SK-N-SH (cell line): Measurements from ENCODE around the gene TBCC. TPM values are rescaled to one million over a fixed set of nuclear protein-coding genes. Genes with fewer than 3 reads are reported as not detected.

Experiments used
- CTCF ChIA-PET: fragments of 300-600, 350-600 bp; formaldehyde crosslinking; extraction: SDS; loops from one replicate; lab custom pipeline; 2021; lab: Yijun Ruan, JAX
- POLR2A ChIA-PET: fragments of 350-600 bp; sonication (Branson Sonifier 250); formaldehyde crosslinking; extraction: SDS; loops from one replicate; lab custom pipeline; 2020; ENCODE audit warnings: antibody characterized with exemption, inconsistent platforms; lab: Yijun Ruan, JAX
- DNase-seq: peaks from one replicate; pipeline ENCODE4 v3.0.0; 2012
- H2AFZ ChIP-seq: fragments of 200-600 bp; sonication (generic); 2 replicates; pipeline ENCODE4 v1.8.1; 2016; ENCODE audit warnings: antibody characterized with exemption, mild to moderate bottlenecking, low read depth
- H3F3A ChIP-seq: fragments of 200-600 bp; sonication (generic); replicated peaks from 2 replicates; pipeline ENCODE3; 2016; ENCODE audit warnings: antibody characterized with exemption, mild to moderate bottlenecking; ENCODE audit not compliant: insufficient read depth
- H3K27ac ChIP-seq, 2 experiments: fragments of 200-500 bp in 1 of 2; fragments of 200-600 bp in 1 of 2; sonication (Bioruptor generic) in 1 of 2; sonication (generic), shearing (Covaris generic) in 1 of 2; 2 replicates each; pipeline versions ENCODE4 v1.5.1 to v1.6.1; 2014 to 2016; ENCODE audit warnings: low read depth in 2 of 2, inconsistent platforms in 1 of 2, low read length in 1 of 2, mild to moderate bottlenecking in 1 of 2, mixed read lengths in 1 of 2
- H3K27me3 ChIP-seq: fragments of 200-600 bp; sonication (generic), shearing (Covaris generic); 2 replicates; pipeline ENCODE4 v1.6.1; 2016; ENCODE audit warnings: mixed run types; ENCODE audit not compliant: insufficient read depth
- H3K36me3 ChIP-seq, 2 experiments: fragments of 200-500 bp in 1 of 2; fragments of 200-600 bp in 1 of 2; sonication (Bioruptor generic) in 1 of 2; sonication (generic) in 1 of 2; replicated peaks in 1 of 2; 2 replicates each; pipeline versions ENCODE3 to v1.5.1; 2014 to 2016; ENCODE audit warnings: low read length in 1 of 2, mild to moderate bottlenecking in 1 of 2; ENCODE audit not compliant: insufficient read depth in 2 of 2, control insufficient read depth in 1 of 2
- H3K4me1 ChIP-seq, 2 experiments: fragments of 200-500 bp in 1 of 2; fragments of 200-600 bp in 1 of 2; sonication (Bioruptor generic) in 1 of 2; sonication (generic), shearing (Covaris generic) in 1 of 2; 2 replicates each; pipeline versions ENCODE4 v1.5.1 to v1.6.1; 2014 to 2016; ENCODE audit warnings: low read depth in 1 of 2, low read length in 1 of 2, mixed run types in 1 of 2; ENCODE audit not compliant: insufficient read depth in 2 of 2, control insufficient read depth in 1 of 2
- H3K4me2 ChIP-seq: fragments of 200-600 bp; sonication (generic), shearing (Covaris generic); 2 replicates; pipeline ENCODE4 v1.6.1; 2017; ENCODE audit warnings: mixed run types
- H3K4me3 ChIP-seq, 2 experiments: fragments of 200-500 bp in 1 of 2; fragments of 200-600 bp in 1 of 2; sonication (Bioruptor generic) in 1 of 2; sonication (generic), shearing (Covaris generic) in 1 of 2; 2 replicates each; pipeline versions ENCODE4 v1.5.1 to v1.8.1; 2014 to 2016; ENCODE audit warnings: low read depth in 2 of 2, inconsistent platforms in 1 of 2, low read length in 1 of 2, mild to moderate bottlenecking in 1 of 2, mixed read lengths in 1 of 2, moderate library complexity in 1 of 2
- H3K79me2 ChIP-seq: fragments of 200-600 bp; sonication (generic); 2 replicates; pipeline ENCODE4 v1.8.1; 2017; ENCODE audit warnings: mild to moderate bottlenecking; ENCODE audit not compliant: insufficient read depth
- H3K9ac ChIP-seq: fragments of 200-600 bp; sonication (generic); 2 replicates; pipeline ENCODE4 v1.6.1; 2017; ENCODE audit warnings: mixed run types
- H3K9me2 ChIP-seq: fragments of 200-600 bp; sonication (generic); 2 replicates; pipeline ENCODE4 v1.6.1; 2017; ENCODE audit warnings: mixed run types
- H3K9me3 ChIP-seq: fragments of 200-600 bp; sonication (generic); 2 replicates; pipeline ENCODE4 v1.6.1; 2017; ENCODE audit warnings: mixed run types, mild to moderate bottlenecking, moderate library complexity
- H4K20me1 ChIP-seq: fragments of 200-600 bp; sonication (generic); 2 replicates; pipeline ENCODE4 v1.6.1; 2017; ENCODE audit warnings: mild to moderate bottlenecking, mixed run types; ENCODE audit not compliant: insufficient read depth
- CHD2 ChIP-seq: fragments of 150-350 bp; IDR thresholded peaks from 2 replicates; pipeline ENCODE4 v1.6.1; 2018; ENCODE audit warnings: low read length; ENCODE audit not compliant: partially characterized antibody
- ELF1 ChIP-seq: IDR thresholded peaks from 2 replicates; pipeline ENCODE4 v1.4.0; 2012
- EZH2phosphoT487 ChIP-seq: fragments of 200-600 bp; sonication (generic); IDR thresholded peaks from 2 replicates; pipeline ENCODE4 v1.6.1; 2017; ENCODE audit warnings: low read depth, mixed run types, mild to moderate bottlenecking, antibody characterized with exemption, moderate library complexity, borderline replicate concordance
- FOXJ3 ChIP-seq: sonication (generic); formaldehyde crosslinking; IDR thresholded peaks from 2 replicates; pipeline ENCODE4 v1.5.1; 2020; ENCODE audit warnings: mild to moderate bottlenecking, missing genetic modification reagents
- MEF2A ChIP-seq: IDR thresholded peaks from 2 replicates; pipeline ENCODE4 v1.4.0; 2012; ENCODE audit warnings: low read depth, borderline replicate concordance
- MXI1 ChIP-seq: IDR thresholded peaks from 2 replicates; pipeline ENCODE4 v1.6.1; 2012; ENCODE audit warnings: mild to moderate bottlenecking, low read depth, low read length, improper control_type of control experiment
- NFIC ChIP-seq: IDR thresholded peaks from 2 replicates; pipeline ENCODE4 v1.4.0; 2012; ENCODE audit warnings: borderline replicate concordance
- POLR2AphosphoS5 ChIP-seq: IDR thresholded peaks from 2 replicates; pipeline ENCODE4 v1.6.1; 2012; ENCODE audit warnings: low read depth, low read length
- RCOR1 ChIP-seq: fragments of 150-350 bp; IDR thresholded peaks from 2 replicates; pipeline ENCODE4 v1.6.1; 2017; ENCODE audit warnings: antibody characterized with exemption, low read length
- REST ChIP-seq: IDR thresholded peaks from 2 replicates; pipeline ENCODE4 v1.6.1; 2012; ENCODE audit warnings: mild to moderate bottlenecking, low read depth, low read length, moderate library complexity
- RFX5 ChIP-seq: IDR thresholded peaks from 2 replicates; pipeline ENCODE4 v1.6.1; 2012; ENCODE audit warnings: mild to moderate bottlenecking, improper control_type of control experiment, low read length
- RXRA ChIP-seq: IDR thresholded peaks from 2 replicates; pipeline ENCODE4 v1.4.0; 2012; ENCODE audit warnings: low read depth, mild to moderate bottlenecking, borderline replicate concordance
- SMC3 ChIP-seq: IDR thresholded peaks from 2 replicates; pipeline ENCODE4 v1.6.1; 2012; ENCODE audit warnings: low read depth, low read length, improper control_type of control experiment
- TAF1 ChIP-seq: IDR thresholded peaks from 2 replicates; pipeline ENCODE4 v1.6.1; 2012; ENCODE audit warnings: low read depth, mild to moderate bottlenecking, low read length, moderate library complexity, borderline replicate concordance
- TEAD4 ChIP-seq: IDR thresholded peaks from 2 replicates; pipeline ENCODE4 v1.4.0; 2012; ENCODE audit warnings: mild to moderate bottlenecking, borderline replicate concordance; ENCODE audit not compliant: insufficient read depth
- USF1 ChIP-seq: IDR thresholded peaks from 2 replicates; pipeline ENCODE4 v1.4.0; 2012; ENCODE audit warnings: low read depth, borderline replicate concordance
- USF2 ChIP-seq: fragments of 150-350 bp; IDR thresholded peaks from 2 replicates; pipeline ENCODE4 v1.6.1; 2017; ENCODE audit warnings: antibody characterized with exemption, low read length, low read depth, borderline replicate concordance
- YY1 ChIP-seq: IDR thresholded peaks from 2 replicates; pipeline ENCODE4 v1.4.0; 2012; ENCODE audit warnings: low read depth, mild to moderate bottlenecking
- WGBS: methylation state at CpG from one replicate; pipeline ENCODE4 v1.1.6; 2017; ENCODE audit warnings: low lambda C conversion rate; 5-methylcytosine and 5-hydroxymethylcytosine counted together
- polyA plus RNA-seq, 3 experiments: library from polyadenylated mRNA; depleted of rRNA; stranded (reverse); fragments of >200 nt; gene quantifications; 2 replicates each; pipeline ENCODE4 v1.2.3, GENCODE V29; 2012

The TBCC gene
- polyA plus RNA-seq, 1 of the 3 experiments (the other 2 are of a cell fraction): 18.2 TPM

GRCh38 chr6:42783177-42783875, 37.4 kb upstream of the TBCC start (continued):
- peak; percentile 54; the same call in 1 of the 2 replicates for TF ChIP-seq REST

- peak; percentile 89 for DNase-seq
- Histone ChIP-seq H3K4me1 (peaks cover 8 to 23% of the 10 kb centered on the region in 2 experiments), H3K9me3 (no peaks in the 10 kb centered on the region), H3K27ac (peak overlapping the region; percentile 95), H3K36me3 (peaks cover 0 to 5% of the 10 kb centered on the region in 2 experiments), H3K79me2 (peaks cover 70% of the 10 kb centered on the region), H3K9ac (peak overlapping the region; percentile 99), H3F3A (peaks cover 10% of the 10 kb centered on the region), H3K4me2 (peak overlapping the region; percentile 82; the same call in 1 of the 2 replicates), H3K9me2 (no peaks in the 10 kb centered on the region), H4K20me1 (no peaks in the 10 kb centered on the region), H3K27me3 (no peaks in the 10 kb centered on the region), H2AFZ (no peak overlapping the region), H3K4me3 (peak overlapping the region; percentile 64 to 73)
- ChIA-PET CTCF (interaction anchor here (1.9 kb wide), 1 partner anchor 36 kb away, joined by 6 read pairs; the partner anchor contains the start of gene TBCC), POLR2A (interaction anchor here (0.7 to 4.2 kb wide), 9 partner anchors 10 to 732 kb away, joined by 3 to 59 read pairs (median 5); partner anchors contain the start of genes CNPY3, RPL7L1 and TBCC)
- WGBS: 2% methylated on average over 40 of the region's 51 CpGs
- peak; percentile 42; the same call in 1 of the 2 replicates for TF ChIP-seq TEAD4
- peak; percentile 28; the same call in 1 of the 2 replicates for TF ChIP-seq NFIC
- TF ChIP-seq RXRA: no peak
- TF ChIP-seq MEF2A: peak; percentile 75; the same call in 1 of the 2 replicates
- peak; percentile 16; the same call in 1 of the 2 replicates for TF ChIP-seq MXI1
- no peak; the same call in 1 of the 2 replicates for TF ChIP-seq USF1
- TF ChIP-seq TAF1: peak; percentile 85
- TF ChIP-seq CHD2: peak; percentile 68
- no peak for TF ChIP-seq USF2
- peak; percentile 55; the same call in 1 of the 2 replicates for TF ChIP-seq ELF1
- TF ChIP-seq POLR2AphosphoS5: peak; percentile 64; the same call in 1 of the 2 replicates
- peak; percentile 13; the same call in 1 of the 2 replicates for TF ChIP-seq YY1
- no peak for TF ChIP-seq SMC3
- TF ChIP-seq RCOR1: no peak
- no peak for TF ChIP-seq FOXJ3 (CRISPR knock-in tag)
- no peak for TF ChIP-seq RFX5
- no peak for TF ChIP-seq EZH2phosphoT487
- 0 out of 2 replicates have a peak, but pooled peaks have one; percentile 35 for TF ChIP-seq REST
Measured at GRCh38 chr6:42782689-42783176, 36.8 kb upstream of the TBCC start.
